Lower leg skin (tissue), 3 donors: ENCODE measurements around the gene COX6B1.

Experiments
- POLR2A ChIP-seq, 2 donors: fragments of 450-650 bp; IDR thresholded peaks; one replicate each; pipeline ENCODE4 v1.6.1; 2016 to 2017; ENCODE audit warnings: antibody characterized with exemption in 2 of 2, mild to moderate bottlenecking in 1 of 2, moderate library complexity in 1 of 2
- TF ChIP-seq, protein P1 (sequence below), 3 donors: fragments of 450-650 bp; IDR thresholded peaks; one replicate each; pipeline ENCODE4 v1.5.1; 2016; ENCODE audit warnings: antibody characterized with exemption in 3 of 3, mild to moderate bottlenecking in 3 of 3, moderate library complexity in 2 of 3

DNA sequence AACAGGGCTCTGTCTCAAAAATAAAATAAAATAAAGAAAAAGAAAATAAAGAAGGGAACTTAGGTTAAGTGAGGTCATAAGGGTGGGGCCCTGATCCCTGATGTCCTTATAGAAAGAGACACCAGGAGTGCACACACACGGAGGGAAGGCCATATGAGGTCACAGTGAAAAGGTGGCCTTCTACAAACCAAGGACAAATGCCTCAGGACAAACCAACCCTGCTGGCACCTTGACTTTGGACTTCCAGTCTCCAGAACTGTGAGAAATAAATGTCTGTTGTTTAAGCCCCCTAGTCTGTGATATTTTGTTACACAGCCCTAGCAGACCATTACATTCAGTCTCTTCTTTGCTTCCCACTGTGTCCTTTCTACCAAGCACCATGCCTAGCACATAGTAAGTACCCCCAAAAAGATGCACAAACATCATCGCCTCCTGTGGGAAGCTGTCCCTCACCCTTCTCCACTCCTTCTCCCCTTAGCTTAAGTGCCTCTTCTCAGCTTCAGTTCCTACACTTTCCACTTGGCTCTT, 47.8 kb downstream of the COX6B1 start:
- TF ChIP-seq, protein P1, sequence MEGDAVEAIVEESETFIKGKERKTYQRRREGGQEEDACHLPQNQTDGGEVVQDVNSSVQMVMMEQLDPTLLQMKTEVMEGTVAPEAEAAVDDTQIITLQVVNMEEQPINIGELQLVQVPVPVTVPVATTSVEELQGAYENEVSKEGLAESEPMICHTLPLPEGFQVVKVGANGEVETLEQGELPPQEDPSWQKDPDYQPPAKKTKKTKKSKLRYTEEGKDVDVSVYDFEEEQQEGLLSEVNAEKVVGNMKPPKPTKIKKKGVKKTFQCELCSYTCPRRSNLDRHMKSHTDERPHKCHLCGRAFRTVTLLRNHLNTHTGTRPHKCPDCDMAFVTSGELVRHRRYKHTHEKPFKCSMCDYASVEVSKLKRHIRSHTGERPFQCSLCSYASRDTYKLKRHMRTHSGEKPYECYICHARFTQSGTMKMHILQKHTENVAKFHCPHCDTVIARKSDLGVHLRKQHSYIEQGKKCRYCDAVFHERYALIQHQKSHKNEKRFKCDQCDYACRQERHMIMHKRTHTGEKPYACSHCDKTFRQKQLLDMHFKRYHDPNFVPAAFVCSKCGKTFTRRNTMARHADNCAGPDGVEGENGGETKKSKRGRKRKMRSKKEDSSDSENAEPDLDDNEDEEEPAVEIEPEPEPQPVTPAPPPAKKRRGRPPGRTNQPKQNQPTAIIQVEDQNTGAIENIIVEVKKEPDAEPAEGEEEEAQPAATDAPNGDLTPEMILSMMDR (IDR thresholded peaks at IDR 0.05) = no peak
- TF ChIP-seq POLR2A (IDR thresholded peaks at IDR 0.05) = no peak
